ENCODE measurements around the gene CAND2. TPM values are rescaled to one million over a fixed set of nuclear protein-coding genes. Genes with fewer than 3 reads are reported as not detected.

CAND2 gene
- total RNA-seq, 1 experiment from 2014 or later = 0.37 TPM

- ChIA-PET CTCF (interaction anchor here (1.1 kb wide), 1 partner anchor 7 kb away, joined by 5 read pairs; no protein-coding TSS in a partner anchor), POLR2A (ENCODE audit: unreplicated experiment) (interaction anchor here (0.6 to 0.7 kb wide), 2 partner anchors 72 to 119 kb away, joined by 4 read pairs; no protein-coding TSS in a partner anchor)
- Histone ChIP-seq H4K20me1 (ENCODE audit: insufficient read depth) (peaks cover 27% of the 10 kb centered on the region), H3K9me3 (ENCODE audit: insufficient read depth, low read depth) (no peaks in the 10 kb centered on the region), H3K9me2 (ENCODE audit: insufficient read depth) (no peaks in the 10 kb centered on the region), H3K27me3 (ENCODE audit: insufficient read depth, low read depth) (no peaks in the 10 kb centered on the region), H3K36me3 (ENCODE audit: low read depth) (peaks cover 18% of the 10 kb centered on the region; the same call in 1 of the 2 replicates), H3K27ac (no peak overlapping the region), H3K4me1 (replicated peaks; ENCODE audit: insufficient read depth) (peaks cover 9% of the 10 kb centered on the region), H3K4me3 (no peak overlapping the region), H3K79me2 (ENCODE audit: low read depth) (no peaks in the 10 kb centered on the region), H3F3A (ENCODE audit: insufficient read depth, low read depth) (peaks cover 64% of the 10 kb centered on the region), H3K4me2 (no peak overlapping the region), H2AFZ (no peak overlapping the region)
- no peak for TF ChIP-seq EZH2 (IDR thresholded peaks at IDR 0.05; ENCODE audit: low read depth)
- peak; percentile 54; the same call in 1 of the 2 replicates for TF ChIP-seq CTCF (conservative IDR thresholded peaks at IDR 0.05)
- intact Hi-C loops (cut with micrococcal nuclease; ENCODE audit: unreplicated experiment) = no loop called here
- no TSS peak for BruUV-seq (replicated peaks)
- no peak for DNase-seq
Measured at GRCh38 chr3:12829886-12830784, 33.7 kb downstream of the CAND2 start.

GRCh38 chr3:12830785-12831156, 34.3 kb downstream of the CAND2 start:
- peak; percentile 48; the same call in 1 of the 2 replicates for TF ChIP-seq CTCF (conservative IDR thresholded peaks at IDR 0.05)
- TF ChIP-seq EZH2 (IDR thresholded peaks at IDR 0.05; ENCODE audit: low read depth) = no peak
- Histone ChIP-seq H2AFZ (no peak overlapping the region), H3K9me3 (ENCODE audit: insufficient read depth, low read depth) (no peaks in the 10 kb centered on the region), H3K79me2 (ENCODE audit: low read depth) (peaks cover 4% of the 10 kb centered on the region), H3K36me3 (ENCODE audit: low read depth) (peaks cover 24% of the 10 kb centered on the region), H3K27me3 (ENCODE audit: insufficient read depth, low read depth) (no peaks in the 10 kb centered on the region), H3K4me3 (no peak overlapping the region), H3K9me2 (ENCODE audit: insufficient read depth) (no peaks in the 10 kb centered on the region), H3K4me2 (no peak overlapping the region), H3F3A (ENCODE audit: insufficient read depth, low read depth) (peaks cover 70% of the 10 kb centered on the region), H3K27ac (no peak overlapping the region), H4K20me1 (ENCODE audit: insufficient read depth) (peaks cover 34% of the 10 kb centered on the region), H3K4me1 (replicated peaks; ENCODE audit: insufficient read depth) (peaks cover 9% of the 10 kb centered on the region)
- DNase-seq = no peak
- intact Hi-C loops (cut with micrococcal nuclease; ENCODE audit: unreplicated experiment) = no loop called here
- no TSS peak for BruUV-seq (replicated peaks)
- CTCF ChIA-PET = interaction anchor here (1.1 kb wide), 1 partner anchor 8 kb away, joined by 5 read pairs; no protein-coding TSS in a partner anchor
- POLR2A ChIA-PET (ENCODE audit: unreplicated experiment) = interaction anchor here (0.7 kb wide), 1 partner anchor 72 kb away, joined by 4 read pairs; no protein-coding TSS in a partner anchor

- peaks cover 9% of the 10 kb centered on the region for H3K4me1 ChIP-seq (replicated peaks; ENCODE audit: insufficient read depth)
- H3K27ac ChIP-seq = no peak overlapping the region
- no peaks in the 10 kb centered on the region for H3K9me3 ChIP-seq (ENCODE audit: insufficient read depth, low read depth)
- no peak overlapping the region for H3K4me3 ChIP-seq
- H4K20me1 ChIP-seq (ENCODE audit: insufficient read depth) = peaks cover 40% of the 10 kb centered on the region
- peaks cover 10% of the 10 kb centered on the region for H3K79me2 ChIP-seq (ENCODE audit: low read depth)
- intact Hi-C loops (cut with micrococcal nuclease; ENCODE audit: unreplicated experiment) = no loop called here
- BruUV-seq (replicated peaks) = no TSS peak
- H3K9me2 ChIP-seq (ENCODE audit: insufficient read depth) = no peaks in the 10 kb centered on the region
- TF ChIP-seq CTCF (conservative IDR thresholded peaks at IDR 0.05) (no peak), EZH2 (IDR thresholded peaks at IDR 0.05; ENCODE audit: low read depth) (no peak)
- ChIA-PET POLR2A (ENCODE audit: unreplicated experiment) (interaction anchor here (0.7 kb wide), 1 partner anchor 73 kb away, joined by 4 read pairs; no protein-coding TSS in a partner anchor), CTCF (interaction anchor here (1.1 kb wide), 1 partner anchor 9 kb away, joined by 5 read pairs; no protein-coding TSS in a partner anchor)
- peaks cover 30% of the 10 kb centered on the region for H3K36me3 ChIP-seq (ENCODE audit: low read depth)
- H3F3A ChIP-seq (ENCODE audit: insufficient read depth, low read depth) = peaks cover 76% of the 10 kb centered on the region
- H3K4me2 ChIP-seq = no peak overlapping the region
- no peaks in the 10 kb centered on the region for H3K27me3 ChIP-seq (ENCODE audit: insufficient read depth, low read depth)
- no peak overlapping the region for H2AFZ ChIP-seq
- DNase-seq = no peak
Measured at GRCh38 chr3:12831301-12831866, 34.9 kb downstream of the CAND2 start.

All from PC-9 (cell line).